GM12872 (cell line): ENCODE data around the gene TRIM41.

ENCODE experiments used
- TF ChIP-seq, protein P1 (sequence below): IDR thresholded peaks from 3 replicates; pipeline ENCODE4 v1.5.1; 2011; ENCODE audit warnings: low read depth, mild to moderate bottlenecking, low read length, moderate library complexity; ENCODE audit not compliant: insufficient read depth

Gene TRIM41

DNA sequence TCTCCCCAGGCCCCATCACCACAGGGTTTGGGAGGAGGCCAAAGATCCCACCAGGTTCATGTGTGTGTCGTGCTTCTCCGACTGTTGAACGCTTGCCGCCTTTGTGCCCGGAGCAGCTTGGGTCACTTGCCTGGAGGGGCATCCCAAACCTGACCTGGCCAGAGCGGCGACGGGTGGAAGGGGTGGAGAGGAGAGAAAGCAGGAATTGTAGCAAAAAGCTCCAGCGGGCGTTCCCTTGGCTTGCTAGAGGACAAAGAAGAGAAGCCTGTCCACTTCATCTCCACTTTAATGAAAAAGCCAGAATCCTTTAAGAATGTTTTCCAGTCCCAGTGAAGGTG, 2.9 kb upstream of the TRIM41 start:
- TF ChIP-seq, protein P1, sequence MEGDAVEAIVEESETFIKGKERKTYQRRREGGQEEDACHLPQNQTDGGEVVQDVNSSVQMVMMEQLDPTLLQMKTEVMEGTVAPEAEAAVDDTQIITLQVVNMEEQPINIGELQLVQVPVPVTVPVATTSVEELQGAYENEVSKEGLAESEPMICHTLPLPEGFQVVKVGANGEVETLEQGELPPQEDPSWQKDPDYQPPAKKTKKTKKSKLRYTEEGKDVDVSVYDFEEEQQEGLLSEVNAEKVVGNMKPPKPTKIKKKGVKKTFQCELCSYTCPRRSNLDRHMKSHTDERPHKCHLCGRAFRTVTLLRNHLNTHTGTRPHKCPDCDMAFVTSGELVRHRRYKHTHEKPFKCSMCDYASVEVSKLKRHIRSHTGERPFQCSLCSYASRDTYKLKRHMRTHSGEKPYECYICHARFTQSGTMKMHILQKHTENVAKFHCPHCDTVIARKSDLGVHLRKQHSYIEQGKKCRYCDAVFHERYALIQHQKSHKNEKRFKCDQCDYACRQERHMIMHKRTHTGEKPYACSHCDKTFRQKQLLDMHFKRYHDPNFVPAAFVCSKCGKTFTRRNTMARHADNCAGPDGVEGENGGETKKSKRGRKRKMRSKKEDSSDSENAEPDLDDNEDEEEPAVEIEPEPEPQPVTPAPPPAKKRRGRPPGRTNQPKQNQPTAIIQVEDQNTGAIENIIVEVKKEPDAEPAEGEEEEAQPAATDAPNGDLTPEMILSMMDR, result no peak

DNA sequence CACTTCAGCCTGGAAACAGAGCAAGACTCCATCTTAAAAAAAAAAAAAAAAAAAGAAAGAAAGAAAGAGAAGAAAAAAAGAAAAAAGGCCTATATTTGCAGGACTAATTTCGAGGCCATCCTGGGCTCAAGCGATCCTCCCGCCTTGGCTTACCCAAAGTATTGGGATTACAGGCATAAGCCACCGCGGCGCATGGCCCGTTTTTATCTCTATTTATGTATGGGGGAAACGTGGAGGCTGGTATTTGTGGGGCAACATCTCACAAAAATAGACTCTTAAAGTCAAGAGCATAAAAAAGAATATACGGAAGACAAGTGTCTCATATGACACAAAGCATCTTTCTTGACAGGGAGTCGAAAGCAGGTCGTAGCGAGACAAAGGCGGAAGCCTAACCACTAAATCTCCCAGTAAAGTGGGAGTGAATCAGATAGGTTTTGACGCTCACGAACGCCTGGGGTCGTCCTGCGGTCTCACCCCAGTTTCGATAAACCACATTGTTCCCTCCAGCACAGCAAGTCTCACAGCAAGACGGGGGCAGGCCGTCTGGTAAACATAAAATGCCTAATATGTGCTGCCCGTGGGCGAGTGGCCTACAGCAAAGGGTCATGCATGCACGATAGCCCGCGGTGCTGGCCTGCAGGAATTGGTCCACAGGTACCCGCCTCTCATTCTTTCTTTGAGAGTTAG, 1.8 kb upstream of the TRIM41 start:
- TF ChIP-seq, protein P1, result no peak

DNA sequence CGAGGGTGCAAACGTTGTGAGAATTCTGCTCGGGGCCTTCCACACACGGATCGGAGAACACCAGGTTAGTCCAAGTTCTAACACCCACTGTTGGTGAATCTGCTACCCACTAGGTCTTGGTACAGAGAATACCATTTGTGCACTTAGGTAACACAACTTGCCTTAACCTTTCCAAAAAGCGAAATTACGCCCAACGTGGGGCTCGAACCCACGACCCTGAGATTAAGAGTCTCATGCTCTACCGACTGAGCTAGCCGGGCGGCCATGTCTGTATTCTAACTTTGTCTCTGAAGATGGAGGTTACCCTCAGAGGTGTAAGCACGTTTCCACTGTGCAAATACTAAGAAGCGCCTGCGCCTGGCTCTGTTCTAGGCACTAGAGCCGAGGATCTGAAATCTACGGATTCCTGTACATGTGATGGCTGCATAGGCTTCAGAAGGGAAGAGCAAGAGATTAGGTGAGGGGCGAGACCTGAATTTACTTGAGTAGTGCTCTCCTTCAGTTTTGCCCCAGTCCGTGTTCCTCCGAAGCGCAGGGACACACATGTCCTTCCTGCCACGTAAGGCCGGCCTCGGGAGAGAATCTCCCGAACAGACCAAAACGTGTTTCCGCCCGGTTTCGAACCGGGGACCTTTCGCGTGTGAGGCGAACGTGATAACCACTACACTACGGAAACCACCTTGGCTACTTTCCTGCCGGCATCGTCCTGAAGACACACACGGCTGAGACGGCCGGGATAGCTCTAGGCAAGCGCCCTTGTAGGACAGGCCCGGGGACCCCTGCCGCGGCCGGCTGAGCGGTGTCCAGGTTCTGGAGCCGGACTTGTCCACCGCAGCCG, 1.1 kb upstream of the TRIM41 start:
- TF ChIP-seq, protein P1, result no peak

DNA sequence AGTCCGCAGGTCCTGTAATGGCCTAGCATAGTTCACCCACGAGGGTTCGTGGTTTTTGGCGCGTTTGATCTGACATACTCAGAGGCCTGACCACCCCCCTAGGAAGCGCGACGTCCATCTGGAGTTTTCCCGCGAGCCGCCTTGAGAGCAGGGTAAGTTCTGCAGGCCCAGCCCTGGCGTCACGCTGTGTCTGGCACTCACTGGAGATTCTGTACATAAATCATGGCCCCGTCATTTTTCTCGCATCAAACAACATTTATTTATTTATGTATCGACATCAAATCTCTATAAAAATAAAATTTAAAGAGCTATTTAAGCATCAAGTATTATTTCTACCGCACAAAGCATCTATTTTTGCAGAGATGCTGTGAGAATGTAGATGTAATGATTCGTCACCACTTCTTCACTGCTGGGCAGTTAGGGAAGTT, 437 bp upstream of the TRIM41 start:
- TF ChIP-seq, protein P1, result no peak

DNA sequence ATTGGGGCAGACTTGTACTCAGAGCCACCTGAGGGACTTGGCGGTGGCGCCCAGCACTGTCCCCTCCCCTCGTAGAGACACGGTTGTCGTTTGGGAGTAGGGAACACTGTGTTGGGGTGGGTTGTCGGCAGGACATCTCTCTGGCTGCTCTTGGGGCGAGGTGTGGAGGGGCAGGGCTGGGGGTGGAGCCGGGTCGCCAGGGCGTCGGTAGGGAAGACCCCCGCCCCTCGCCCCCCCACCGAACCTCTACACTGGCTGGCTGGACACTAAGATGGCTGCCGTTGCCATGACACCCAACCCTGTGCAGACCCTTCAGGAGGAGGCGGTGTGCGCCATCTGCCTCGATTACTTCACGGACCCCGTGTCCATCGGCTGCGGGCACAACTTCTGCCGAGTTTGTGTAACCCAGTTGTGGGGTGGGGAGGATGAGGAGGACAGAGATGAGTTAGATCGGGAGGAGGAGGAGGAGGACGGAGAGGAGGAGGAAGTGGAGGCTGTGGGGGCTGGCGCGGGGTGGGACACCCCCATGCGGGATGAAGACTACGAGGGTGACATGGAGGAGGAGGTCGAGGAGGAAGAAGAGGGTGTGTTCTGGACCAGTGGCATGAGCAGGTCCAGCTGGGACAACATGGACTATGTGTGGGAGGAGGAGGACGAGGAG, 778 bp downstream of the TRIM41 start:
- TF ChIP-seq, protein P1, result no peak

DNA sequence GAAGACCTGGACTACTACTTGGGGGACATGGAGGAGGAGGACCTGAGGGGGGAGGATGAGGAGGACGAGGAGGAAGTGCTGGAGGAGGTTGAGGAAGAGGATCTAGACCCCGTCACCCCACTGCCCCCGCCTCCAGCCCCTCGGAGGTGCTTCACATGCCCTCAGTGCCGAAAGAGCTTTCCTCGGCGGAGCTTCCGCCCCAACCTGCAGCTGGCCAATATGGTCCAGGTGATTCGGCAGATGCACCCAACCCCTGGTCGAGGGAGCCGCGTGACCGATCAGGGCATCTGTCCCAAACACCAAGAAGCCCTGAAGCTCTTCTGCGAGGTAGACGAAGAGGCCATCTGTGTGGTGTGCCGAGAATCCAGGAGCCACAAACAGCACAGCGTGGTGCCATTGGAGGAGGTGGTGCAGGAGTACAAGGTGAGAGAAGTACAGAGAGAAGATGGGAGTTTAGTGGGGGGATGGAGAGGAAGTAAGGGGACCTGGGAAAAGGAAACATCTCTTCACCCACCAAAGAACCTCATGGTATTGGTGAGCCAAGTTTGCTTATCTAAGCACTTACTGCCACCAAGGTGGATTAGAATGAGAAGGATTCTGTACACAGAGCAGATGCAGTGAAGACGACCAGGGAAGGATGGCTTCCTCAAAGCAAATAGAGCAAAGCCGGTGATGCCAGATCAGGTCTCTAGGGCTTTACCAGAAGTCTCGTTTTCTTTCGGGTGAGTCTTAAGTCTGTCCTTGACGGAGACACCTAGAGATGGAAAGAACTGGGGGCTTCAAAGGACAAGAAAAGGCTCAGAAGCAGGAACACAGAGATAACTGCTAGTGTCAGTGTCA, 1.5 kb downstream of the TRIM41 start:
- TF ChIP-seq, protein P1, result no peak
